Sigmoid colon (tissue), 7 donors: Measurements from ENCODE around the gene GLIPR1. TPM values are rescaled to one million over a fixed set of nuclear protein-coding genes. Genes with fewer than 3 reads are reported as not detected.
A peak's percentile ranks its signal among the peaks of the same experiment; 100 is the strongest.
"Not testable (repeated sequence)": the region's sequence is repeated elsewhere in the genome, so short reads cannot be mapped to it uniquely, and the experiment has no call there.

Source experiments
- DNase-seq: peaks from one replicate; pipeline ENCODE4 v3.0.0-alpha.2; 2019
- H3K27ac ChIP-seq, 4 donors: fragments of 200-600 bp; sonication (generic); one replicate each; pipeline ENCODE4 v1.5.1; 2016 to 2019; ENCODE audit warnings: mild to moderate bottlenecking in 1 of 4
- H3K27me3 ChIP-seq, 3 donors: fragments of 200-600 bp; sonication (generic); one replicate each; pipeline ENCODE4 v1.5.1; 2019; ENCODE audit warnings: mild to moderate bottlenecking in 1 of 3
- H3K36me3 ChIP-seq, 4 donors: fragments of 200-600 bp; sonication (generic); one replicate each; pipeline ENCODE4 v1.5.1; 2016 to 2019
- H3K4me1 ChIP-seq, 4 donors: fragments of 200-600 bp; sonication (generic); one replicate each; pipeline ENCODE4 v1.5.1; 2017 to 2019
- H3K4me3 ChIP-seq, 4 donors: fragments of 200-600 bp; sonication (generic); one replicate each; pipeline ENCODE4 v1.5.1; 2017 to 2019; ENCODE audit warnings: mild to moderate bottlenecking in 2 of 4, moderate library complexity in 1 of 4
- H3K9me3 ChIP-seq, 4 donors: fragments of 200-600 bp in 3 of 4; sonication (generic) in 3 of 4; one replicate each; pipeline versions ENCODE4 v1.5.1 to v1.6.1; 2013 to 2019
- CTCF ChIP-seq, 4 experiments: fragments of 450-650 bp in 3 of 4; fragments of 200-600 bp in 1 of 4; IDR thresholded peaks; one replicate each; pipeline ENCODE4 v1.5.1; 2016 to 2019; ENCODE audit warnings: antibody characterized with exemption in 4 of 4, mild to moderate bottlenecking in 3 of 4, moderate library complexity in 2 of 4
- EP300 ChIP-seq, 4 donors: sonication (generic); formaldehyde crosslinking; IDR thresholded peaks; one replicate each; pipeline ENCODE4 v1.6.1; 2017; ENCODE audit warnings: antibody characterized with exemption in 4 of 4
- POLR2A ChIP-seq, 2 donors: fragments of 450-650 bp; IDR thresholded peaks; one replicate each; pipeline ENCODE4 v1.6.1; 2016; ENCODE audit warnings: antibody characterized with exemption in 2 of 2, mild to moderate bottlenecking in 2 of 2, moderate library complexity in 2 of 2
- POLR2AphosphoS5 ChIP-seq, 4 donors: sonication (generic); formaldehyde crosslinking; IDR thresholded peaks; one replicate each; pipeline ENCODE4 v1.6.1; 2017; ENCODE audit warnings: antibody characterized with exemption in 4 of 4
- WGBS, 2 donors: extraction: QIAGEN DNeasy Blood & Tissue Kit; methylation state at CpG; one replicate each; pipeline ENCODE4 v1.1.7; 2013; 5-methylcytosine and 5-hydroxymethylcytosine counted together
- intact Hi-C: fragments of 100-400 bp; cut with DNase I; formaldehyde crosslinking; loops from one replicate; pipeline ENCODE4 v1.15.1; 2023
- polyA plus RNA-seq, 3 donors: library from polyadenylated mRNA; stranded (reverse); fragments of 200-250 nt; gene quantifications; one replicate each; pipeline ENCODE4 v1.2.3, GENCODE V29; 2013
- total RNA-seq, 4 donors: library from RNA; depleted of rRNA; stranded (reverse); fragments of >200 nt; gene quantifications; one replicate each; pipeline ENCODE4 v1.1.0, GENCODE V29; 2016
- donor health status: healthy with polysubstance abuse.
- donor health status: Bipolar disorder and iron deficiency.
- donor health status: healthy.

Gene GLIPR1
- total and polyA plus RNA-seq, 7 donors: 4.8 to 20.9 (median 14.6) TPM

- intact Hi-C loops: no loop called here
- no peaks in the 10 kb centered on the region for H3K9me3 ChIP-seq
- H3K36me3 ChIP-seq: no peaks in the 10 kb centered on the region
- H3K27ac ChIP-seq: peak overlapping the region; percentile 74 to 87 (median 76)
- WGBS, 2 donors: 32 to 59% methylated on average over 5 of the region's 5 CpGs
- DNase-seq: no peak
- H3K27me3 ChIP-seq: no peaks in the 10 kb centered on the region
- TF ChIP-seq CTCF (IDR thresholded peaks at IDR 0.05): no peak
- H3K4me3 ChIP-seq: peak overlapping the region; percentile 25 to 56 (median 44)
- peaks cover 0 to 51% (median 41%) of the 10 kb centered on the region in 4 donors for H3K4me1 ChIP-seq
These were observed 604 bp downstream of the GLIPR1 start for GRCh38 chr12:75481013-75481705.

- 60 to 77% methylated on average over 4 of the region's 4 CpGs for WGBS, 2 donors
- DNase-seq: no peak
- H3K9me3 ChIP-seq: no peaks in the 10 kb centered on the region
- H3K27ac ChIP-seq: peak overlapping the region; percentile 74 to 87 (median 76)
- H3K4me1 ChIP-seq: peaks cover 0 to 57% (median 44%) of the 10 kb centered on the region in 4 donors
- TF ChIP-seq EP300 (IDR thresholded peaks at IDR 0.05) (no peak), POLR2A (IDR thresholded peaks at IDR 0.05) (no peak), CTCF (IDR thresholded peaks at IDR 0.05) (no peak), POLR2AphosphoS5 (IDR thresholded peaks at IDR 0.05) (no peak)
- H3K27me3 ChIP-seq: no peaks in the 10 kb centered on the region
- no peaks in the 10 kb centered on the region for H3K36me3 ChIP-seq
- intact Hi-C loops: no loop called here
- peak overlapping the region; percentile 25 to 56 (median 44) for H3K4me3 ChIP-seq
These were observed 1.2 kb downstream of the GLIPR1 start for GRCh38 chr12:75481774-75482173.

- Histone ChIP-seq H3K27me3 (no peaks in the 10 kb centered on the region), H3K27ac (peak overlapping the region; percentile 43 to 87 (median 69)), H3K4me1 (peaks cover 0 to 60% (median 47%) of the 10 kb centered on the region in 4 donors), H3K9me3 (no peaks in the 10 kb centered on the region), H3K4me3 (peak overlapping the region in 2 of 4 donors; percentile 49 to 56), H3K36me3 (no peaks in the 10 kb centered on the region)
- DNase-seq: no peak
- intact Hi-C loops: no loop called here
- 22 to 41% methylated on average over 4 of the region's 4 CpGs for WGBS, 2 donors
- TF ChIP-seq POLR2AphosphoS5 (IDR thresholded peaks at IDR 0.05) (no peak), CTCF (IDR thresholded peaks at IDR 0.05) (no peak), POLR2A (IDR thresholded peaks at IDR 0.05) (no peak), EP300 (IDR thresholded peaks at IDR 0.05) (no peak)
These were observed 2.1 kb downstream of the GLIPR1 start for GRCh38 chr12:75482646-75483045.

GRCh38 chr12:75483431-75483830, 2.9 kb downstream of the GLIPR1 start:
- no peak for DNase-seq
- no peaks in the 10 kb centered on the region for H3K27me3 ChIP-seq
- H3K4me3 ChIP-seq: peak overlapping the region in 2 of 4 donors; percentile 49 to 56
- 58 to 60% methylated on average over 2 of the region's 2 CpGs for WGBS, 2 donors
- no peaks in the 10 kb centered on the region for H3K9me3 ChIP-seq
- H3K27ac ChIP-seq: peak overlapping the region; percentile 43 to 87 (median 69)
- intact Hi-C loops: no loop called here
- peaks cover 0 to 60% (median 47%) of the 10 kb centered on the region in 4 donors for H3K4me1 ChIP-seq
- TF ChIP-seq POLR2AphosphoS5 (IDR thresholded peaks at IDR 0.05) (peak in 1 of 4 donors; percentile 43), CTCF (IDR thresholded peaks at IDR 0.05) (no peak), POLR2A (IDR thresholded peaks at IDR 0.05) (no peak)
- H3K36me3 ChIP-seq: no peaks in the 10 kb centered on the region

- DNase-seq, H3K36me3 ChIP-seq, H3K9me3 ChIP-seq, intact Hi-C loops, H3K27me3 ChIP-seq: not testable (repeated sequence)
- Histone ChIP-seq H3K27ac (peak overlapping the region in 3 of 4 donors; percentile 64 to 87 (median 74)), H3K4me3 (peak overlapping the region in 1 of 4 donors; percentile 56), H3K4me1 (peaks cover 0 to 63% (median 51%) of the 10 kb centered on the region in 4 donors)
- WGBS, 2 donors: 88 to 89% methylated on average over 2 of the region's 2 CpGs
These were observed 3.9 kb downstream of the GLIPR1 start for GRCh38 chr12:75484450-75484849.
